ENCODE results near the gene UNC45B. TPM values are rescaled to one million over a fixed set of nuclear protein-coding genes. Genes with fewer than 3 reads are reported as not detected.

The UNC45B gene
- polyA plus RNA-seq, 1 of the 3 experiments (the other 2 are of a cell fraction): not detected

GRCh38 chr17:35116845-35117244, 30.8 kb upstream of the UNC45B start:
- Histone ChIP-seq H3K9me3 (no peaks in the 10 kb centered on the region), H3K36me3 (replicated peaks in 1 of 2; ENCODE audit: control insufficient read depth in 1 of 2, insufficient read depth in 2 of 2, low read length in 1 of 2) (no peaks in the 10 kb centered on the region), H3K9ac (no peak overlapping the region), H3K79me2 (ENCODE audit: insufficient read depth) (peaks cover 55% of the 10 kb centered on the region), H3K4me3 (ENCODE audit: low read depth in 2 of 2, low read length in 1 of 2) (no peak overlapping the region), H3K4me2 (no peak overlapping the region), H3K4me1 (ENCODE audit: control insufficient read depth in 1 of 2, insufficient read depth in 2 of 2, low read depth in 1 of 2, low read length in 1 of 2) (peaks cover 0 to 16% of the 10 kb centered on the region in 2 experiments; a peak in 1 of 4 replicates), H3K27ac (ENCODE audit: low read depth in 2 of 2, low read length in 1 of 2) (no peak overlapping the region; a peak in 1 of 4 replicates), H2AFZ (ENCODE audit: low read depth) (no peak overlapping the region), H3K9me2 (no peaks in the 10 kb centered on the region), H3F3A (replicated peaks; ENCODE audit: insufficient read depth) (peaks cover 3% of the 10 kb centered on the region), H3K27me3 (ENCODE audit: insufficient read depth) (no peaks in the 10 kb centered on the region), H4K20me1 (ENCODE audit: insufficient read depth) (no peaks in the 10 kb centered on the region)
- WGBS (ENCODE audit: low lambda C conversion rate): 87% methylated on average over 12 of the region's 12 CpGs
- CTCF ChIA-PET: interaction anchor here (1.1 kb wide), 1 partner anchor 574 kb away, joined by 3 read pairs; no protein-coding TSS in a partner anchor
- DNase-seq: no peak
- TF ChIP-seq RFX5 (IDR thresholded peaks at IDR 0.05; ENCODE audit: low read length): no peak
- POLR2A ChIA-PET: no interaction called here

- no peak overlapping the region for H3K9ac ChIP-seq
- CTCF ChIA-PET: interaction anchor here (1.1 to 4.0 kb wide), 5 partner anchors 22 to 698 kb away, joined by 3 to 25 read pairs (median 7); no protein-coding TSS in a partner anchor
- no peak for TF ChIP-seq MAX (IDR thresholded peaks at IDR 0.05; ENCODE audit: low read depth)
- TF ChIP-seq CTCF (IDR thresholded peaks at IDR 0.05): peak; percentile 35
- 0 out of 2 replicates have a peak, but pooled peaks have one; percentile 16 for TF ChIP-seq RAD21 (IDR thresholded peaks at IDR 0.05; ENCODE audit: low read length)
- TF ChIP-seq SMC3 (IDR thresholded peaks at IDR 0.05; ENCODE audit: low read depth, low read length): peak; percentile 21
- no peaks in the 10 kb centered on the region for H3K27me3 ChIP-seq (ENCODE audit: insufficient read depth)
- H3K36me3 ChIP-seq (replicated peaks in 1 of 2; ENCODE audit: control insufficient read depth in 1 of 2, insufficient read depth in 2 of 2, low read length in 1 of 2): no peaks in the 10 kb centered on the region
- POLR2A ChIA-PET: no interaction called here
- no peaks in the 10 kb centered on the region for H3K9me3 ChIP-seq
- H3K4me1 ChIP-seq (ENCODE audit: control insufficient read depth in 1 of 2, insufficient read depth in 2 of 2, low read depth in 1 of 2, low read length in 1 of 2): peaks cover 0 to 16% of the 10 kb centered on the region in 2 experiments; a peak in 1 of 4 replicates
- H3K9me2 ChIP-seq: no peaks in the 10 kb centered on the region
- H3F3A ChIP-seq (replicated peaks; ENCODE audit: insufficient read depth): peaks cover 3% of the 10 kb centered on the region
- H3K79me2 ChIP-seq (ENCODE audit: insufficient read depth): peaks cover 44% of the 10 kb centered on the region
- H3K4me3 ChIP-seq (ENCODE audit: low read depth in 2 of 2, low read length in 1 of 2): no peak overlapping the region
- peak overlapping the region; percentile 78 for H3K4me2 ChIP-seq
- no peak for DNase-seq
- no peak overlapping the region for H2AFZ ChIP-seq (ENCODE audit: low read depth)
- no peak overlapping the region for H3K27ac ChIP-seq (ENCODE audit: low read depth in 2 of 2, low read length in 1 of 2)
- no peaks in the 10 kb centered on the region for H4K20me1 ChIP-seq (ENCODE audit: insufficient read depth)
These were observed 29.6 kb upstream of the UNC45B start for GRCh38 chr17:35117984-35118383.

GRCh38 chr17:35119370-35120165, 28.0 kb upstream of the UNC45B start, which contains the start of gene RAD51D:
TSS of gene RAD51D (minus strand) at chr17:35119860. CDS start at chr17:35119613, 247 bp downstream.
- peak; percentile 95 for DNase-seq
- Histone ChIP-seq H3K36me3 (replicated peaks in 1 of 2; ENCODE audit: control insufficient read depth in 1 of 2, insufficient read depth in 2 of 2, low read length in 1 of 2) (no peaks in the 10 kb centered on the region), H3K27me3 (ENCODE audit: insufficient read depth) (no peaks in the 10 kb centered on the region), H3K4me1 (ENCODE audit: control insufficient read depth in 1 of 2, insufficient read depth in 2 of 2, low read depth in 1 of 2, low read length in 1 of 2) (peaks cover 0 to 16% of the 10 kb centered on the region in 2 experiments; a peak in 1 of 4 replicates), H3K9me2 (no peaks in the 10 kb centered on the region), H3K27ac (ENCODE audit: low read depth in 2 of 2, low read length in 1 of 2) (peak within 1 kb of the TSS; percentile 17 to 48; a peak in 1 of 4 replicates), H3K79me2 (ENCODE audit: insufficient read depth) (peaks cover 31% of the 10 kb centered on the region), H3F3A (replicated peaks; ENCODE audit: insufficient read depth) (peaks cover 3% of the 10 kb centered on the region), H4K20me1 (ENCODE audit: insufficient read depth) (no peaks in the 10 kb centered on the region), H2AFZ (ENCODE audit: low read depth) (peak within 1 kb of the TSS; percentile 96), H3K4me3 (ENCODE audit: low read depth in 2 of 2, low read length in 1 of 2) (peak within 1 kb of the TSS; percentile 73 to 78), H3K4me2 (peak within 1 kb of the TSS; percentile 78), H3K9ac (peak within 1 kb of the TSS; percentile 73), H3K9me3 (no peaks in the 10 kb centered on the region)
- ChIA-PET POLR2A (interaction anchor here (1.0 to 1.1 kb wide), 2 partner anchors 22 kb away, joined by 3 read pairs; partner anchors contain the start of gene NLE1), CTCF (interaction anchor here (0.6 to 4.0 kb wide), 49 partner anchors 9 to 919 kb away, joined by 3 to 32 read pairs (median 4); partner anchors contain the start of genes NLE1, RFFL and UNC45B)
- WGBS (ENCODE audit: low lambda C conversion rate): 4% methylated on average over 25 of the region's 72 CpGs
- peak; percentile 92 for TF ChIP-seq USF1 (IDR thresholded peaks at IDR 0.05; ENCODE audit: borderline replicate concordance, low read depth)
- TF ChIP-seq YY1 (IDR thresholded peaks at IDR 0.05; ENCODE audit: low read depth): no peak
- no peak; the same call in 1 of the 2 replicates for TF ChIP-seq USF2 (IDR thresholded peaks at IDR 0.05; ENCODE audit: borderline replicate concordance, low read depth, low read length)
- no peak for TF ChIP-seq RCOR1 (IDR thresholded peaks at IDR 0.05; ENCODE audit: low read length)
- TF ChIP-seq FOSL2 (IDR thresholded peaks at IDR 0.05; ENCODE audit: borderline replicate concordance, low read depth): no peak
- TF ChIP-seq ZBTB33 (IDR thresholded peaks at IDR 0.05; ENCODE audit: borderline replicate concordance, low read depth): 0 out of 2 replicates have a peak, but pooled peaks have one; percentile 33
